Endothelial cell of umbilical vein (primary cell): ENCODE measurements around the gene RPS18. TPM values are rescaled to one million over a fixed set of nuclear protein-coding genes. Genes with fewer than 3 reads are reported as not detected.

Source experiments
- BruUV-seq: library from RNA; stranded (reverse); fragments of 400-500 nt; replicated peaks from 2 replicates; lab custom pipeline; 2021; lab: Mats Ljungman, UMichigan
- CTCF ChIA-PET: fragments of 300-600, 350-600 bp; sonication (Branson Sonifier 250); formaldehyde crosslinking; loops from one replicate; lab custom pipeline; 2021; ENCODE audit warnings: antibody characterized with exemption, inconsistent platforms; lab: Charles Lee
- POLR2A ChIA-PET: fragments of 300-600, 350-600 bp; sonication (Branson Sonifier 250); formaldehyde crosslinking; loops from one replicate; lab custom pipeline; 2021; ENCODE audit warnings: antibody characterized with exemption, inconsistent platforms; lab: Charles Lee
- DNase-seq: peaks from one replicate; pipeline ENCODE4 v3.0.0-alpha.2; 2011; ENCODE audit warnings: low read depth, low spot score
- FAIRE-seq: peaks from 2 replicates; lab custom pipeline; 2011; peaks lifted over from hg19 to GRCh38; lab: Jason Lieb, UNC
- H2AFZ ChIP-seq: 2 replicates; pipeline ENCODE4 v1.6.0; 2012; ENCODE audit warnings: low read depth, low read length, control low read depth, inconsistent platforms
- H3K27ac ChIP-seq: 2 replicates; pipeline ENCODE4 v1.5.1; 2011; ENCODE audit warnings: low read depth, mild to moderate bottlenecking, control low read depth, low read length, moderate library complexity; ENCODE audit not compliant: insufficient read depth
- H3K27me3 ChIP-seq, 2 experiments: 2 replicates each; pipeline versions ENCODE4 v1.6.0 to v1.6.1; 2011; ENCODE audit warnings: low read length in 2 of 2, mixed read lengths in 1 of 2; ENCODE audit not compliant: control insufficient read depth in 2 of 2, insufficient read depth in 2 of 2
- H3K36me3 ChIP-seq, 2 experiments: 2 replicates in 1 of 2; 3 replicates in 1 of 2; pipeline ENCODE4 v1.5.1; 2011; ENCODE audit warnings: low read length in 2 of 2, mild to moderate bottlenecking in 1 of 2, moderate library complexity in 1 of 2; ENCODE audit not compliant: control insufficient read depth in 2 of 2, insufficient read depth in 2 of 2; ENCODE audit errors: extremely low read depth in 1 of 2
- H3K4me1 ChIP-seq: 3 replicates; pipeline ENCODE4 v1.5.1; 2011; ENCODE audit warnings: mild to moderate bottlenecking, low read length; ENCODE audit not compliant: control insufficient read depth, insufficient read depth; ENCODE audit errors: extremely low read depth
- H3K4me2 ChIP-seq: 2 replicates; pipeline ENCODE4 v1.6.1; 2011; ENCODE audit warnings: low read length, control low read depth, mixed read lengths; ENCODE audit not compliant: insufficient read depth
- H3K4me3 ChIP-seq, 3 experiments: fragments of 200-600 bp in 1 of 3; sonication (generic), shearing (Covaris generic) in 1 of 3; replicated peaks in 1 of 3; 2 replicates each; pipeline ENCODE4 v1.5.1; 2011 to 2016; ENCODE audit warnings: control low read depth in 3 of 3, low read length in 3 of 3, mild to moderate bottlenecking in 2 of 3, inconsistent platforms in 1 of 3, low read depth in 1 of 3, moderate library complexity in 1 of 3; ENCODE audit not compliant: insufficient read depth in 1 of 3
- H3K79me2 ChIP-seq: 2 replicates; pipeline ENCODE4 v1.6.0; 2012; ENCODE audit warnings: low read length, inconsistent platforms; ENCODE audit not compliant: control insufficient read depth, insufficient read depth
- H3K9ac ChIP-seq: replicated peaks from 2 replicates; pipeline ENCODE3; 2011; ENCODE audit warnings: low read length, control low read depth; ENCODE audit not compliant: insufficient read depth; ENCODE audit errors: extremely low read depth
- H3K9me1 ChIP-seq: replicated peaks from 3 replicates; pipeline ENCODE4 v1.6.0; 2011; ENCODE audit warnings: mild to moderate bottlenecking, low read length; ENCODE audit not compliant: control insufficient read depth, insufficient read depth; ENCODE audit errors: extremely low read depth
- H3K9me3 ChIP-seq: replicated peaks from 2 replicates; pipeline ENCODE4 v1.5.1; 2012; ENCODE audit warnings: low read length, inconsistent platforms; ENCODE audit not compliant: control insufficient read depth, insufficient read depth
- H4K20me1 ChIP-seq: replicated peaks from 2 replicates; pipeline ENCODE3; 2011; ENCODE audit warnings: mild to moderate bottlenecking, low read length; ENCODE audit not compliant: control insufficient read depth, insufficient read depth; ENCODE audit errors: extremely low read depth
- FOS ChIP-seq: IDR thresholded peaks from 2 replicates; pipeline ENCODE4 v1.6.1; 2011; ENCODE audit warnings: mild to moderate bottlenecking, low read length, moderate library complexity, borderline replicate concordance; ENCODE audit not compliant: insufficient read depth
- GATA2 ChIP-seq: IDR thresholded peaks from 2 replicates; pipeline ENCODE4 v1.7.0; 2011; ENCODE audit warnings: low read depth, mild to moderate bottlenecking, moderate library complexity, mixed read lengths, low read length; ENCODE audit not compliant: insufficient read length, insufficient read depth
- JUN ChIP-seq: IDR thresholded peaks from 2 replicates; pipeline ENCODE4 v1.6.1; 2011; ENCODE audit warnings: borderline replicate concordance, low read depth; ENCODE audit not compliant: insufficient read length, insufficient read depth
- MYC ChIP-seq: IDR thresholded peaks from one replicate; pipeline ENCODE4 v1.6.1; 2011; ENCODE audit warnings: mild to moderate bottlenecking, low read depth, low read length
- POLR2A ChIP-seq: IDR thresholded peaks from 2 replicates; pipeline ENCODE4 v1.6.1; 2012; ENCODE audit warnings: low read depth, mild to moderate bottlenecking, control low read depth, low read length
- POLR2AphosphoS5 ChIP-seq: IDR thresholded peaks from 2 replicates; pipeline ENCODE4 v1.6.1; 2012; ENCODE audit warnings: low read depth, mild to moderate bottlenecking, control low read depth, low read length, moderate library complexity; ENCODE audit not compliant: insufficient read depth
- dilution Hi-C: fragments of 300-500 bp; cut with MboI; formaldehyde crosslinking; loops from one replicate; pipeline ENCODE4 v1.15.0; 2019; ENCODE audit warnings: low sequenced_read_pairs; ENCODE audit not compliant: extremely low pct_ligation_motif_present
- intact Hi-C: fragments of 100-400 bp; cut with micrococcal nuclease; formaldehyde crosslinking; loops from one replicate; pipeline ENCODE4 v1.10.0; 2022
- polyA plus RNA-seq, 4 experiments: library from polyadenylated mRNA; depleted of rRNA in 3 of 4; stranded (reverse) in 3 of 4; unstranded in 1 of 4; fragments of >200 nt; gene quantifications; 2 replicates each; pipeline versions ENCODE4 v1.2.1 to v1.2.3, GENCODE V29; 2011 to 2012; ENCODE audit warnings: missing spikeins in 1 of 4
- total RNA-seq: library from RNA; stranded (reverse); gene quantifications from 2 replicates; pipeline ENCODE4 v1.2.3, GENCODE V29; 2021
- TF ChIP-seq, protein P1 (sequence below): IDR thresholded peaks from 2 replicates; pipeline ENCODE4 v1.6.1; 2011; ENCODE audit not compliant: insufficient read depth, insufficient read length
- TF ChIP-seq, protein P2 (sequence below), 2 donors: IDR thresholded peaks; 1 replicate in 1 of 2; 2 replicates in 1 of 2; pipeline ENCODE4 v1.5.1; 2011; ENCODE audit warnings: low read length in 2 of 2, mild to moderate bottlenecking in 2 of 2, moderate library complexity in 2 of 2, control low read depth in 1 of 2, inconsistent platforms in 1 of 2, low read depth in 1 of 2; ENCODE audit not compliant: insufficient read depth in 1 of 2; ENCODE audit errors: extremely low read depth in 1 of 2

Gene RPS18
- total and polyA plus RNA-seq, 2 donors (not counting 3 experiments of a cell fraction or from before 2014, with no cell fraction given), result 2,336 to 5,541 TPM

DNA sequence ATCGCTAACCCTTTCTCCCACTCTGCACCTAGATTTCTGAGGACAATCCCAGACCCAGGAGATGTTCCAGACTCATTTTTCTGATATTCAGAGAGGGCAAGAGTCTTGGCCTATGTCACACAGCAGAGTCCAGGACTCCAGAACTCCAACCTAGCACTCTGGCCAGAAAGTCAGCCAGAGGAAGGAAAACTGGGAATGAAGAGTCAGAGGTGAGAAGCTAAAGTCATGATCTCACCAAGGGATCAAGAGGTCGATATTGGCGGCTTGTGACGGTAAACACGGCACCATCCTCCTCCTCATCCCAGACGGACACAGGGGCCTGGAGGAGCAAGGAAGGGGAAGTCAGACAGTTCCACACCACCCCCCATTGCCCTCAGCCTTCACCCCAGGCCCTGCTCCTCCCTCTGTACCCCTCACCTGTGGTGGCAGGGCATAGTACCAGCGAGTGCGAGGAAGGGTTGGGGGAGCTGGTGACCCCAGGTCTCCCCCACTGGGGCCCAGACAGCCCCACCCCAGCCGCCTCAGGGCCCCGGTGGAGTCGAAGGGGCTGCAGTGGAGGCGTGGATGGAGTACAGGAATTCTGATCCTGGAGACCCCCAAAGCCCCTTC lies 25.0 kb downstream of the RPS18 start:
- Histone ChIP-seq H3K4me2 (peak overlapping the region; percentile 71), H3K27me3 (no peaks in the 10 kb centered on the region), H3K9me1 (no peaks in the 10 kb centered on the region), H3K4me1 (peaks cover 13% of the 10 kb centered on the region), H3K27ac (no peak overlapping the region), H3K9ac (no peak overlapping the region), H3K79me2 (peaks cover 16% of the 10 kb centered on the region), H2AFZ (no peak overlapping the region), H3K9me3 (no peaks in the 10 kb centered on the region), H4K20me1 (no peaks in the 10 kb centered on the region), H3K4me3 (peak overlapping the region in 2 of 3 experiments; percentile 50 to 82), H3K36me3 (peaks cover 4 to 27% of the 10 kb centered on the region in 2 experiments)
- BruUV-seq, result no TSS peak
- TF ChIP-seq POLR2A (no peak), FOS (no peak), JUN (no peak), GATA2 (no peak), POLR2AphosphoS5 (no peak), MYC (no peak)
- TF ChIP-seq, protein P1, sequence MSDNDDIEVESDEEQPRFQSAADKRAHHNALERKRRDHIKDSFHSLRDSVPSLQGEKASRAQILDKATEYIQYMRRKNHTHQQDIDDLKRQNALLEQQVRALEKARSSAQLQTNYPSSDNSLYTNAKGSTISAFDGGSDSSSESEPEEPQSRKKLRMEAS, result no peak
- TF ChIP-seq, protein P2, sequence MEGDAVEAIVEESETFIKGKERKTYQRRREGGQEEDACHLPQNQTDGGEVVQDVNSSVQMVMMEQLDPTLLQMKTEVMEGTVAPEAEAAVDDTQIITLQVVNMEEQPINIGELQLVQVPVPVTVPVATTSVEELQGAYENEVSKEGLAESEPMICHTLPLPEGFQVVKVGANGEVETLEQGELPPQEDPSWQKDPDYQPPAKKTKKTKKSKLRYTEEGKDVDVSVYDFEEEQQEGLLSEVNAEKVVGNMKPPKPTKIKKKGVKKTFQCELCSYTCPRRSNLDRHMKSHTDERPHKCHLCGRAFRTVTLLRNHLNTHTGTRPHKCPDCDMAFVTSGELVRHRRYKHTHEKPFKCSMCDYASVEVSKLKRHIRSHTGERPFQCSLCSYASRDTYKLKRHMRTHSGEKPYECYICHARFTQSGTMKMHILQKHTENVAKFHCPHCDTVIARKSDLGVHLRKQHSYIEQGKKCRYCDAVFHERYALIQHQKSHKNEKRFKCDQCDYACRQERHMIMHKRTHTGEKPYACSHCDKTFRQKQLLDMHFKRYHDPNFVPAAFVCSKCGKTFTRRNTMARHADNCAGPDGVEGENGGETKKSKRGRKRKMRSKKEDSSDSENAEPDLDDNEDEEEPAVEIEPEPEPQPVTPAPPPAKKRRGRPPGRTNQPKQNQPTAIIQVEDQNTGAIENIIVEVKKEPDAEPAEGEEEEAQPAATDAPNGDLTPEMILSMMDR (IDR thresholded peaks at IDR 0.05; ENCODE audit: extremely low read depth in 1 of 2, insufficient read depth in 1 of 2, low read depth in 1 of 2, low read length in 2 of 2), result no peak
- ChIA-PET POLR2A (interaction anchor here (0.8 to 1.6 kb wide), 2 partner anchors 20 to 21 kb away, joined by 4 to 5 read pairs; partner anchors contain the start of genes B3GALT4 and ZBTB22), CTCF (interaction anchor here (2.0 to 3.3 kb wide), 2 partner anchors 8 to 19 kb away, joined by 6 to 39 read pairs; partner anchors contain the start of genes B3GALT4, PFDN6 and WDR46)
- dilution Hi-C loops (no loop called here), intact Hi-C loops (no loop called here)
- DNase-seq (no peak), FAIRE-seq (no peak)
